Measurements from ENCODE around the gene RBM26.

- TF ChIP-seq RAD21 (IDR thresholded peaks at IDR 0.05) (no peak), MAX (IDR thresholded peaks at IDR 0.05) (no peak), ZBTB33 (IDR thresholded peaks at IDR 0.05) (no peak)
Measured at GRCh38 chr13:79353693-79354092, 52.4 kb downstream of the RBM26 start.
